H1 (cell line): ENCODE data around the gene SGO1. TPM values are rescaled to one million over a fixed set of nuclear protein-coding genes. Genes with fewer than 3 reads are reported as not detected.

Source experiments
- CTCF ChIA-PET: fragments of 300-600 bp; sonication (Branson Sonifier 250); formaldehyde crosslinking; loops from one replicate; lab custom pipeline; 2021; ENCODE audit not compliant: partially characterized antibody; lab: Charles Lee
- POLR2A ChIA-PET: fragments of 300-600 bp; sonication (Branson Sonifier 250); formaldehyde crosslinking; loops from one replicate; lab custom pipeline; 2021; ENCODE audit warnings: inconsistent platforms; ENCODE audit not compliant: partially characterized antibody; lab: Charles Lee
- DNase-seq, 2 experiments: peaks; one replicate each; pipeline versions ENCODE4 v3.0.0 to v3.0.0-alpha.2; 2010 to 2022; ENCODE audit warnings: low spot score in 2 of 2, low read depth in 1 of 2, mixed read lengths in 1 of 2
- FAIRE-seq: peaks from 2 replicates; lab custom pipeline; 2011; peaks lifted over from hg19 to GRCh38; lab: Jason Lieb, UNC
- H2AFZ ChIP-seq: 2 replicates; pipeline ENCODE4 v1.8.1; 2012; ENCODE audit warnings: low read length, inconsistent platforms
- H2AK5ac ChIP-seq: 2 replicates; pipeline ENCODE4 v1.6.1; 2013; ENCODE audit warnings: low read depth, low read length
- H2BK120ac ChIP-seq: replicated peaks from 2 replicates; pipeline ENCODE3; 2013; ENCODE audit warnings: low read depth, low read length, inconsistent platforms
- H2BK12ac ChIP-seq: 2 replicates; pipeline ENCODE4 v1.6.1; 2013; ENCODE audit warnings: low read depth, low read length
- H2BK15ac ChIP-seq: 2 replicates; pipeline ENCODE4 v1.6.1; 2013; ENCODE audit warnings: low read length
- H2BK20ac ChIP-seq: 2 replicates; pipeline ENCODE4 v1.6.1; 2013; ENCODE audit warnings: low read length
- H2BK5ac ChIP-seq: 2 replicates; pipeline ENCODE4 v1.6.1; 2013; ENCODE audit warnings: low read depth, low read length
- H3K14ac ChIP-seq: 2 replicates; pipeline ENCODE4 v1.6.1; 2013; ENCODE audit warnings: inconsistent platforms; ENCODE audit not compliant: insufficient read length
- H3K18ac ChIP-seq: 2 replicates; pipeline ENCODE4 v1.6.1; 2013; ENCODE audit warnings: low read length; ENCODE audit errors: extremely low read depth
- H3K23ac ChIP-seq: 2 replicates; pipeline ENCODE4 v1.6.1; 2013; ENCODE audit warnings: inconsistent platforms; ENCODE audit not compliant: insufficient read length
- H3K23me2 ChIP-seq: 2 replicates; pipeline ENCODE4 v1.6.1; 2013; ENCODE audit warnings: low read depth, low read length
- H3K27ac ChIP-seq: 2 replicates; pipeline ENCODE4 v1.6.1; 2011; ENCODE audit warnings: low read depth, low read length, inconsistent platforms
- H3K27me3 ChIP-seq, 4 experiments: replicated peaks in 1 of 4; 1 replicate in 1 of 4; 2 replicates in 3 of 4; pipeline versions ENCODE4 v1.6.1 to v1.8.1; 2011 to 2013; ENCODE audit warnings: low read length in 3 of 4, mild to moderate bottlenecking in 3 of 4, inconsistent platforms in 2 of 4, mixed read lengths in 2 of 4, moderate library complexity in 1 of 4; ENCODE audit not compliant: control insufficient read depth in 3 of 4, insufficient read depth in 3 of 4; ENCODE audit errors: extremely low read depth in 1 of 4
- H3K36me3 ChIP-seq, 4 experiments: 2 replicates each; pipeline versions ENCODE4 v1.6.1 to v1.8.1; 2011 to 2013; ENCODE audit warnings: mild to moderate bottlenecking in 4 of 4, low read length in 3 of 4, moderate library complexity in 2 of 4, control low read depth in 1 of 4, inconsistent platforms in 1 of 4; ENCODE audit not compliant: insufficient read depth in 4 of 4, control insufficient read depth in 2 of 4
- H3K4ac ChIP-seq: replicated peaks from 2 replicates; pipeline ENCODE3; 2013; ENCODE audit warnings: low read length, low read depth, mixed read lengths, inconsistent platforms; ENCODE audit not compliant: insufficient read length
- H3K4me1 ChIP-seq, 4 experiments: replicated peaks in 1 of 4; 1 replicate in 1 of 4; 2 replicates in 3 of 4; pipeline versions ENCODE4 v1.6.1 to v1.8.1; 2011 to 2013; ENCODE audit warnings: low read length in 3 of 4, inconsistent platforms in 2 of 4, mixed read lengths in 1 of 4; ENCODE audit not compliant: insufficient read depth in 4 of 4, control insufficient read depth in 3 of 4
- H3K4me2 ChIP-seq, 2 experiments: 2 replicates each; pipeline versions ENCODE4 v1.6.1 to v1.8.1; 2011 to 2013; ENCODE audit warnings: low read depth in 2 of 2, low read length in 2 of 2, control low read depth in 1 of 2, inconsistent platforms in 1 of 2, mild to moderate bottlenecking in 1 of 2; ENCODE audit not compliant: insufficient read depth in 1 of 2
- H3K4me3 ChIP-seq, 4 experiments: fragments of 200-600, 300-600 bp in 1 of 4; sonication (generic), shearing (Covaris generic), sonication (Bioruptor Twin) in 1 of 4; 2 replicates each; pipeline versions ENCODE4 v1.5.1 to v1.8.1; 2011 to 2016; ENCODE audit warnings: low read length in 4 of 4, low read depth in 3 of 4, control low read depth in 2 of 4, inconsistent platforms in 2 of 4, mild to moderate bottlenecking in 2 of 4, mixed read lengths in 1 of 4, moderate library complexity in 1 of 4; ENCODE audit not compliant: insufficient read depth in 2 of 4; ENCODE audit errors: extremely low read depth in 1 of 4
- H3K56ac ChIP-seq: replicated peaks from 2 replicates; pipeline ENCODE3; 2013; ENCODE audit warnings: low read depth, mild to moderate bottlenecking, mixed read lengths, low read length, inconsistent platforms; ENCODE audit not compliant: insufficient read length
- H3K79me1 ChIP-seq: 2 replicates; pipeline ENCODE4 v1.6.1; 2013; ENCODE audit warnings: low read depth, low read length, control low read depth
- H3K79me2 ChIP-seq, 2 experiments: 2 replicates each; pipeline versions ENCODE4 v1.6.1 to v1.8.1; 2012 to 2013; ENCODE audit warnings: low read length in 2 of 2, mild to moderate bottlenecking in 2 of 2, inconsistent platforms in 1 of 2; ENCODE audit not compliant: insufficient read depth in 2 of 2, control insufficient read depth in 1 of 2
- H3K9ac ChIP-seq, 4 experiments: replicated peaks in 1 of 4; 1 replicate in 1 of 4; 2 replicates in 3 of 4; pipeline versions ENCODE4 v1.6.1 to v1.8.1; 2011 to 2013; ENCODE audit warnings: low read depth in 3 of 4, low read length in 3 of 4, control low read depth in 2 of 4, mild to moderate bottlenecking in 2 of 4, moderate library complexity in 2 of 4, inconsistent platforms in 1 of 4; ENCODE audit errors: extremely low read depth in 1 of 4
- H3K9me3 ChIP-seq, 2 experiments: 2 replicates each; pipeline versions ENCODE4 v1.6.1 to v1.8.1; 2012 to 2013; ENCODE audit warnings: mild to moderate bottlenecking in 2 of 2, moderate library complexity in 2 of 2, control low read depth in 1 of 2, inconsistent platforms in 1 of 2, low read depth in 1 of 2, low read length in 1 of 2, mixed read lengths in 1 of 2; ENCODE audit not compliant: insufficient read depth in 2 of 2
- H4K20me1 ChIP-seq, 2 experiments: replicated peaks in 1 of 2; 2 replicates each; pipeline versions ENCODE3 to v1.8.1; 2011 to 2013; ENCODE audit warnings: inconsistent platforms in 2 of 2, low read length in 2 of 2, mild to moderate bottlenecking in 1 of 2; ENCODE audit not compliant: insufficient read depth in 2 of 2, control insufficient read depth in 1 of 2
- H4K5ac ChIP-seq: 2 replicates; pipeline ENCODE4 v1.6.1; 2013; ENCODE audit warnings: low read length, low read depth, mixed read lengths, inconsistent platforms; ENCODE audit not compliant: insufficient read length
- H4K8ac ChIP-seq: 2 replicates; pipeline ENCODE4 v1.8.0; 2013; ENCODE audit warnings: mild to moderate bottlenecking, moderate library complexity, low read length, inconsistent platforms; ENCODE audit not compliant: insufficient read depth; ENCODE audit errors: extremely low read depth
- H4K91ac ChIP-seq: replicated peaks from 2 replicates; pipeline ENCODE3; 2013; ENCODE audit warnings: low read length, mixed read lengths, inconsistent platforms; ENCODE audit not compliant: insufficient read length
- BCL11A ChIP-seq, 2 experiments: IDR thresholded peaks; one replicate each; pipeline ENCODE4 v1.6.1; 2011; ENCODE audit warnings: low read depth in 2 of 2, low read length in 2 of 2, mild to moderate bottlenecking in 2 of 2
- CEBPB ChIP-seq: IDR thresholded peaks from 2 replicates; pipeline ENCODE4 v1.6.1; 2012; ENCODE audit warnings: low read depth, low read length
- CHD2 ChIP-seq: IDR thresholded peaks from 2 replicates; pipeline ENCODE4 v1.6.1; 2012; ENCODE audit warnings: low read length, improper control_type of control experiment
- EGR1 ChIP-seq: IDR thresholded peaks from 2 replicates; pipeline ENCODE4 v1.6.1; 2011; ENCODE audit warnings: low read depth, low read length, borderline replicate concordance
- JUN ChIP-seq: IDR thresholded peaks from 2 replicates; pipeline ENCODE4 v1.6.1; 2011; ENCODE audit warnings: low read depth, mild to moderate bottlenecking, improper control_type of control experiment, low read length
- KDM4A ChIP-seq: IDR thresholded peaks from one replicate; pipeline ENCODE4 v1.7.1; 2012; ENCODE audit warnings: low read depth, mild to moderate bottlenecking, moderate library complexity, low read length, inconsistent platforms; ENCODE audit not compliant: severe bottlenecking
- KDM5A ChIP-seq: fragments of 200-600 bp; IDR thresholded peaks from 2 replicates; pipeline ENCODE4 v1.7.1; 2012; ENCODE audit warnings: mild to moderate bottlenecking, low read length, inconsistent platforms, mixed read lengths
- RNF2 ChIP-seq: fragments of 200-900, 300-1000 bp; sonication (generic); IDR thresholded peaks from 2 replicates; pipeline ENCODE4 v1.7.1; 2016; ENCODE audit warnings: borderline replicate concordance, low read depth, mild to moderate bottlenecking, antibody characterized with exemption, low read length; ENCODE audit not compliant: poor library complexity, severe bottlenecking; ENCODE audit errors: missing control alignments
- SAP30 ChIP-seq: fragments of 300-600 bp; sonication (generic); IDR thresholded peaks from 2 replicates; pipeline ENCODE4 v1.7.1; 2012; ENCODE audit warnings: low read length, moderate library complexity, mild to moderate bottlenecking, inconsistent platforms; ENCODE audit not compliant: insufficient read depth, insufficient replicate concordance
- SP1 ChIP-seq: IDR thresholded peaks from 2 replicates; pipeline ENCODE4 v1.6.1; 2011; ENCODE audit warnings: low read depth, low read length
- SP2 ChIP-seq: IDR thresholded peaks from 2 replicates; pipeline ENCODE4 v1.6.1; 2012; ENCODE audit warnings: mild to moderate bottlenecking, low read length, inconsistent platforms
- SRF ChIP-seq: IDR thresholded peaks from 2 replicates; pipeline ENCODE4 v1.6.1; 2011; ENCODE audit warnings: mild to moderate bottlenecking, low read depth, low read length, moderate library complexity
- TAF1 ChIP-seq: IDR thresholded peaks from 2 replicates; pipeline ENCODE4 v1.6.1; 2011; ENCODE audit warnings: mild to moderate bottlenecking, low read depth, low read length
- TBP ChIP-seq: IDR thresholded peaks from 2 replicates; pipeline ENCODE4 v1.6.1; 2011; ENCODE audit warnings: low read depth, low read length, improper control_type of control experiment
- WGBS, 2 experiments: shearing (Covaris generic) in 1 of 2; methylation state at CpG; one replicate each; pipeline versions ENCODE4 v1.1.6 to v1.1.7; 2013 to 2015; ENCODE audit warnings: low lambda C conversion rate in 2 of 2, mixed read lengths in 2 of 2, inconsistent platforms in 1 of 2, low coverage in 1 of 2, missing lambda C conversion rate in 1 of 2; ENCODE audit not compliant: insufficient replicate concordance in 2 of 2, insufficient coverage in 1 of 2, insufficient read length in 1 of 2; ENCODE audit errors: extremely low coverage in 1 of 2, missing lambda C conversion rate in 1 of 2; 5-methylcytosine and 5-hydroxymethylcytosine counted together
- polyA plus RNA-seq, 7 experiments: library from polyadenylated mRNA; depleted of rRNA in 3 of 7; stranded (reverse) in 5 of 7; unstranded in 2 of 7; fragments of >200 nt in 5 of 7; fragments of 200-250 nt in 2 of 7; gene quantifications; 1 replicate in 5 of 7; 2 replicates in 1 of 7; 4 replicates in 1 of 7; pipeline versions ENCODE4 v1.2.1 to v1.2.3, GENCODE V29; 2011 to 2013; ENCODE audit warnings: missing spikeins in 2 of 7, mixed read lengths in 2 of 7
- total RNA-seq: library from RNA; stranded (reverse); fragmentation: NEBNext Ultra II Directional; extraction: Animal tissue kit (Norgen Biotek cat#: 25700); gene quantifications from 2 replicates; pipeline ENCODE4 v1.2.1, GENCODE V29; 2021

Gene SGO1
- total and polyA plus RNA-seq, 2 of the 8 experiments (the other 6 are each of a cell fraction or from before 2014, with no cell fraction given) = 6.9 to 36.4 TPM

DNA sequence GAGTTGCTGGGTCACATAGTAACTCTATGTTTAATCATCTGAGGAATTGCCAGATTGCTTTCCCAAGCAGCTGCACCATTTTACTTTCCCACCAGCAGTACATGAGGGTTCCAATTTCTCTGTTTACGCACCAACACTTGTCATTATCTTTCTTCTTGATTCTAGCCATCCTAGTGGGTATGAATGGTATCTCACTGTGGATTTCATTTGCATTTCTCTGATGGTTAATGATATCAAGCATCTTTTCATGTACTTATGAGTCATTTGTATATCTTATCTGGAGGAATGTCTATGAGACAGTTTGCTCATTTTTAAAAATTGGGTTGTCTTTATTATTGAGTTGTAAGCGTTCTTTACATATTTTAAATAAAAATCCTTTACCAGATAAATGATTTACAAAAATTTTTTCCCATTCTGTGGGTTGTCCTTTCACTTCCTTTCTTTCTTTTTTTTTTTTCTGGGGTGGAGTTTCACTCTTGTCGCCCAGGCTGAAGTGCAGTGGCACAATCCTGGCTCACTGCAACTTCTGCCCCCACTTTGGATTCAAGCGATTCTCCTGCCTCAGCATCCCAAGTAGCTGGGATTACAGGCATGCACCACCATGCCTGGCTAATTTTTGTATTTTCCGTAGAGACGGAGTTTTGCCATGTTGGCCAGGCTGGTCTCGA, 8.9 kb upstream of the SGO1 start:
- no peak overlapping the region for H2BK120ac ChIP-seq
- H3K27ac ChIP-seq = no peak overlapping the region
- no peak overlapping the region for H3K14ac ChIP-seq
- H3K23ac ChIP-seq = no peak overlapping the region
- no peak overlapping the region for H4K91ac ChIP-seq
- no peak overlapping the region for H2BK15ac ChIP-seq
- no peak overlapping the region for H4K5ac ChIP-seq
- no peak overlapping the region for H4K8ac ChIP-seq
- no peaks in the 10 kb centered on the region for H3K79me2 ChIP-seq
- ChIA-PET POLR2A (no interaction called here), CTCF (no interaction called here)
- no peaks in the 10 kb centered on the region for H3K79me1 ChIP-seq
- H3K23me2 ChIP-seq = no peaks in the 10 kb centered on the region
- DNase-seq (no peak), FAIRE-seq (no peak)
- no peak overlapping the region for H3K4ac ChIP-seq
- H3K9me3 ChIP-seq = no peaks in the 10 kb centered on the region
- H3K36me3 ChIP-seq = no peaks in the 10 kb centered on the region
- H2BK20ac ChIP-seq = no peak overlapping the region
- no peaks in the 10 kb centered on the region for H4K20me1 ChIP-seq
- no peak overlapping the region for H2BK5ac ChIP-seq
- H3K27me3 ChIP-seq = no peaks in the 10 kb centered on the region
- H3K4me2 ChIP-seq = no peak overlapping the region
- H3K4me3 ChIP-seq = no peak overlapping the region
- no peaks in the 10 kb centered on the region for H3K4me1 ChIP-seq
- no peak overlapping the region for H3K18ac ChIP-seq
- no peak overlapping the region for H2BK12ac ChIP-seq
- 90% methylated on average over 7 of the region's 7 CpGs; no CpG with 5 or more reads in 1 of the 2 experiments for WGBS, 2 experiments
- no peak overlapping the region for H2AK5ac ChIP-seq
- H2AFZ ChIP-seq = no peak overlapping the region
- H3K56ac ChIP-seq = no peak overlapping the region
- H3K9ac ChIP-seq = no peak overlapping the region
- TF ChIP-seq BCL11A (IDR thresholded peaks at IDR 0.05; ENCODE audit: low read depth in 2 of 2, low read length in 2 of 2) = no peak
- no peak for TF ChIP-seq KDM5A
- TF ChIP-seq TBP = no peak
- no peak for TF ChIP-seq CEBPB
- TF ChIP-seq SRF = no peak
- TF ChIP-seq TAF1 = no peak
- no peak for TF ChIP-seq SP2
- no peak for TF ChIP-seq KDM4A
- TF ChIP-seq RNF2 = no peak
- TF ChIP-seq SAP30 = no peak
- no peak for TF ChIP-seq CHD2
- TF ChIP-seq SP1 = no peak
- TF ChIP-seq JUN = no peak
- no peak for TF ChIP-seq EGR1
